Measurements from ENCODE around the gene CLEC18A. TPM values are rescaled to one million over a fixed set of nuclear protein-coding genes. Genes with fewer than 3 reads are reported as not detected.

CLEC18A gene
- total RNA-seq, 2 donors from 2014 or later, result 12.4 to 21.9 TPM

GRCh38 chr16:69934044-69934443, 17.1 kb upstream of the CLEC18A start:
- H3K27ac ChIP-seq, result peak overlapping the region; percentile 96
- no peak for TF ChIP-seq CTCF (IDR thresholded peaks at IDR 0.05)
- peaks cover 24 to 97% of the 10 kb centered on the region in 2 donors for H3K4me1 ChIP-seq (ENCODE audit: control insufficient read depth in 1 of 2, low read depth in 2 of 2)
- ATAC-seq (ENCODE audit: insufficient number of reproducible peaks, low FRiP score, low read depth), result no peak
- no peaks in the 10 kb centered on the region for H3K9me3 ChIP-seq
- H3K27me3 ChIP-seq (replicated peaks; ENCODE audit: insufficient read depth), result no peaks in the 10 kb centered on the region
- H3K36me3 ChIP-seq, result peaks cover 83% of the 10 kb centered on the region
- DNase-seq (ENCODE audit: low spot score), result no peak
- no peak overlapping the region for H3K4me3 ChIP-seq

- no peak overlapping the region for H3K4me3 ChIP-seq
- H3K27ac ChIP-seq, result peak overlapping the region; percentile 96
- ATAC-seq (ENCODE audit: insufficient number of reproducible peaks, low FRiP score, low read depth), result no peak
- no peaks in the 10 kb centered on the region for H3K27me3 ChIP-seq (replicated peaks; ENCODE audit: insufficient read depth)
- DNase-seq (ENCODE audit: low spot score), result no peak
- no peaks in the 10 kb centered on the region for H3K9me3 ChIP-seq
- peaks cover 24 to 97% of the 10 kb centered on the region in 2 donors for H3K4me1 ChIP-seq (ENCODE audit: control insufficient read depth in 1 of 2, low read depth in 2 of 2)
- peaks cover 84% of the 10 kb centered on the region for H3K36me3 ChIP-seq
- TF ChIP-seq CTCF (IDR thresholded peaks at IDR 0.05), result no peak
These were observed 16.4 kb upstream of the CLEC18A start for GRCh38 chr16:69934751-69935150.

- ATAC-seq (ENCODE audit: insufficient number of reproducible peaks, low FRiP score, low read depth) (peak; percentile 87), DNase-seq (ENCODE audit: low spot score) (peak; percentile 72)
- Histone ChIP-seq H3K4me1 (ENCODE audit: control insufficient read depth in 1 of 2, low read depth in 2 of 2) (peaks cover 24 to 97% of the 10 kb centered on the region in 2 donors), H3K4me3 (peak overlapping the region; percentile 42), H3K27ac (peak overlapping the region; percentile 96), H3K27me3 (replicated peaks; ENCODE audit: insufficient read depth) (no peaks in the 10 kb centered on the region), H3K9me3 (no peaks in the 10 kb centered on the region), H3K36me3 (peaks cover 87% of the 10 kb centered on the region)
- no peak for TF ChIP-seq CTCF (IDR thresholded peaks at IDR 0.05)
These were observed 15.8 kb upstream of the CLEC18A start for GRCh38 chr16:69935278-69935711.

- DNase-seq (ENCODE audit: low spot score) (no peak), ATAC-seq (ENCODE audit: insufficient number of reproducible peaks, low FRiP score, low read depth) (no peak)
- Histone ChIP-seq H3K4me1 (ENCODE audit: control insufficient read depth in 1 of 2, low read depth in 2 of 2) (peaks cover 24 to 97% of the 10 kb centered on the region in 2 donors), H3K9me3 (no peaks in the 10 kb centered on the region), H3K27me3 (replicated peaks; ENCODE audit: insufficient read depth) (no peaks in the 10 kb centered on the region), H3K4me3 (peak overlapping the region; percentile 42), H3K27ac (peak overlapping the region; percentile 96), H3K36me3 (peaks cover 85% of the 10 kb centered on the region)
- no peak for TF ChIP-seq CTCF (IDR thresholded peaks at IDR 0.05)
These were observed 15.4 kb upstream of the CLEC18A start for GRCh38 chr16:69935740-69936139.

GRCh38 chr16:69936252-69936651, 14.9 kb upstream of the CLEC18A start:
- no peak for DNase-seq (ENCODE audit: low spot score)

More at GRCh38 chr16:69936252-69936651, 14.9 kb upstream of the CLEC18A start:
- no peak for TF ChIP-seq CTCF (IDR thresholded peaks at IDR 0.05)
- ATAC-seq (ENCODE audit: insufficient number of reproducible peaks, low FRiP score, low read depth), result no peak
- H3K27me3 ChIP-seq (replicated peaks; ENCODE audit: insufficient read depth), result no peaks in the 10 kb centered on the region
- peaks cover 80% of the 10 kb centered on the region for H3K36me3 ChIP-seq
- H3K9me3 ChIP-seq, result no peaks in the 10 kb centered on the region
- peaks cover 24 to 97% of the 10 kb centered on the region in 2 donors for H3K4me1 ChIP-seq (ENCODE audit: control insufficient read depth in 1 of 2, low read depth in 2 of 2)
- H3K4me3 ChIP-seq, result no peak overlapping the region
- H3K27ac ChIP-seq, result peak overlapping the region; percentile 96

All from thoracic aorta (tissue), 2 donors.